OCI-LY7 (cell line): ENCODE results near the gene ULK4. TPM values are rescaled to one million over a fixed set of nuclear protein-coding genes. Genes with fewer than 3 reads are reported as not detected.

Source experiments
- BruUV-seq: library from RNA; stranded (reverse); fragments of 400-500 nt; replicated peaks from 2 replicates; lab custom pipeline; 2021; lab: Mats Ljungman, UMichigan
- CTCF ChIA-PET: fragments of 300-600 bp; sonication (Branson Sonifier 250); formaldehyde crosslinking; loops from one replicate; lab custom pipeline; 2022; ENCODE audit warnings: antibody characterized with exemption; ENCODE audit not compliant: unreplicated experiment; lab: Charles Lee
- POLR2A ChIA-PET: fragments of 300-600 bp; sonication (Branson Sonifier 250); formaldehyde crosslinking; loops from one replicate; lab custom pipeline; 2022; ENCODE audit warnings: antibody characterized with exemption; lab: Charles Lee
- DNase-seq: peaks from one replicate; pipeline ENCODE4 v3.0.0-alpha.2; 2015; ENCODE audit warnings: low spot score
- H2AFZ ChIP-seq: fragments of 200-600 bp; sonication (generic), shearing (Covaris generic); 2 replicates; pipeline ENCODE4 v1.6.1; 2014; ENCODE audit warnings: mild to moderate bottlenecking, antibody characterized with exemption, low read length, moderate library complexity
- H3K27ac ChIP-seq: fragments of 200-600 bp; sonication (generic); 2 replicates; pipeline ENCODE4 v1.5.1; 2014; ENCODE audit warnings: mixed run types, low read depth, mild to moderate bottlenecking, moderate library complexity, low read length, inconsistent platforms; ENCODE audit not compliant: poor library complexity, severe bottlenecking
- H3K36me3 ChIP-seq: fragments of 200-600 bp; sonication (generic); 2 replicates; pipeline ENCODE4 v1.6.1; 2014; ENCODE audit warnings: mild to moderate bottlenecking, antibody characterized with exemption, low read length, moderate library complexity, mixed read lengths; ENCODE audit not compliant: insufficient read depth
- H3K4me1 ChIP-seq: fragments of 200-600 bp; sonication (generic); 2 replicates; pipeline ENCODE4 v1.5.1; 2014; ENCODE audit warnings: mild to moderate bottlenecking, low read length; ENCODE audit not compliant: insufficient read depth, poor library complexity, severe bottlenecking
- H3K4me2 ChIP-seq: fragments of 200-600 bp; sonication (generic); 2 replicates; pipeline ENCODE4 v1.6.1; 2014; ENCODE audit warnings: mild to moderate bottlenecking, low read length
- H3K4me3 ChIP-seq: fragments of 200-600 bp; sonication (generic); 2 replicates; pipeline ENCODE4 v1.5.1; 2014; ENCODE audit warnings: mild to moderate bottlenecking, low read depth, low read length; ENCODE audit not compliant: poor library complexity, severe bottlenecking
- H3K79me2 ChIP-seq: fragments of 200-600 bp; sonication (generic); 2 replicates; pipeline ENCODE4 v1.6.1; 2016; ENCODE audit warnings: low read depth, mild to moderate bottlenecking, low read length, moderate library complexity, mixed read lengths; ENCODE audit not compliant: insufficient read depth
- H3K9me2 ChIP-seq: fragments of 200-600 bp; sonication (generic); 2 replicates; pipeline ENCODE4 v1.6.1; 2016; ENCODE audit warnings: mild to moderate bottlenecking, low read length, mixed read lengths; ENCODE audit not compliant: insufficient read depth
- H3K9me3 ChIP-seq: fragments of 200-600 bp; sonication (generic); 2 replicates; pipeline ENCODE4 v1.6.1; 2014; ENCODE audit warnings: mild to moderate bottlenecking, mixed run types, low read length, mixed read lengths
- H4K20me1 ChIP-seq: fragments of 200-600 bp; sonication (generic); 2 replicates; pipeline ENCODE4 v1.6.1; 2014; ENCODE audit warnings: mild to moderate bottlenecking, antibody characterized with exemption, low read length, moderate library complexity, mixed read lengths; ENCODE audit not compliant: insufficient read depth
- EZH2phosphoT487 ChIP-seq: fragments of 200-600 bp; sonication (generic); IDR thresholded peaks from 2 replicates; pipeline ENCODE4 v1.6.1; 2018; ENCODE audit warnings: low read depth, borderline replicate concordance, mild to moderate bottlenecking, mixed run types, antibody characterized with exemption, low read length, moderate library complexity, mixed read lengths
- intact Hi-C: fragments of 100-400 bp; cut with micrococcal nuclease; formaldehyde crosslinking; loops from one replicate; pipeline ENCODE4 v1.10.0; 2022; ENCODE audit not compliant: unreplicated experiment
- total RNA-seq, 2 experiments: library from RNA; depleted of rRNA in 1 of 2; stranded (reverse); fragments of >200 nt in 1 of 2; shearing (Covaris generic) in 1 of 2; gene quantifications; 2 replicates each; pipeline ENCODE4 v1.2.3, GENCODE V29; 2014 to 2022
- TF ChIP-seq, protein P1 (sequence below): fragments of 200-600 bp; sonication (generic); conservative IDR thresholded peaks from 2 replicates; pipeline ENCODE4 v1.5.1; 2014; ENCODE audit warnings: mild to moderate bottlenecking, antibody characterized with exemption, low read length, moderate library complexity, mixed read lengths

Gene ULK4
- total RNA-seq, 2 experiments from 2014 or later = 18.9 to 21.0 TPM

DNA sequence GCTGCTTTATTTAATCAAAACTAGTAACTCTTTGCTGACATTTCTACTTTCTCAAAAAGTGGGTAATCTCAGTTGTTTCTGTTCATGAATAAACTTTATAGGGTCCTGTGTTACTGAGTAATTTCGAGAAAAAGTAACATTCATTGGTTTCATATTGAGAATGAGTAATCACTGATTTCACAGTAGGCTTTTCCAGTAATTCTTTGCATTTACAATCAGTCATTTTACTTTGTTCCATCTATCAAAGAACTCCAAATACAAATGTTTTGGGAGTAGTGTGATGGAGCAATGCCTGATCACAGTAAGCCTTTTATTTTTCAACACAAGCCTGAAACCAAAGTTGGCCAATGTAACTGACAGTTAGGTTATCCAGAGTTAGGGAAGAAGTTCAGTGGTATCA lies 353.6 kb downstream of the ULK4 start:
- H3K9me3 ChIP-seq = no peaks in the 10 kb centered on the region
- H3K4me2 ChIP-seq = no peak overlapping the region
- no peak for DNase-seq
- H3K79me2 ChIP-seq = no peaks in the 10 kb centered on the region
- no peaks in the 10 kb centered on the region for H3K9me2 ChIP-seq
- BruUV-seq = no TSS peak
- no peak overlapping the region for H3K4me3 ChIP-seq
- CTCF ChIA-PET = no interaction called here
- no peaks in the 10 kb centered on the region for H3K4me1 ChIP-seq
- TF ChIP-seq, protein P1, sequence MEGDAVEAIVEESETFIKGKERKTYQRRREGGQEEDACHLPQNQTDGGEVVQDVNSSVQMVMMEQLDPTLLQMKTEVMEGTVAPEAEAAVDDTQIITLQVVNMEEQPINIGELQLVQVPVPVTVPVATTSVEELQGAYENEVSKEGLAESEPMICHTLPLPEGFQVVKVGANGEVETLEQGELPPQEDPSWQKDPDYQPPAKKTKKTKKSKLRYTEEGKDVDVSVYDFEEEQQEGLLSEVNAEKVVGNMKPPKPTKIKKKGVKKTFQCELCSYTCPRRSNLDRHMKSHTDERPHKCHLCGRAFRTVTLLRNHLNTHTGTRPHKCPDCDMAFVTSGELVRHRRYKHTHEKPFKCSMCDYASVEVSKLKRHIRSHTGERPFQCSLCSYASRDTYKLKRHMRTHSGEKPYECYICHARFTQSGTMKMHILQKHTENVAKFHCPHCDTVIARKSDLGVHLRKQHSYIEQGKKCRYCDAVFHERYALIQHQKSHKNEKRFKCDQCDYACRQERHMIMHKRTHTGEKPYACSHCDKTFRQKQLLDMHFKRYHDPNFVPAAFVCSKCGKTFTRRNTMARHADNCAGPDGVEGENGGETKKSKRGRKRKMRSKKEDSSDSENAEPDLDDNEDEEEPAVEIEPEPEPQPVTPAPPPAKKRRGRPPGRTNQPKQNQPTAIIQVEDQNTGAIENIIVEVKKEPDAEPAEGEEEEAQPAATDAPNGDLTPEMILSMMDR = no peak
- TF ChIP-seq EZH2phosphoT487 = no peak
- intact Hi-C loops = no loop called here
- POLR2A ChIA-PET = no interaction called here
- no peaks in the 10 kb centered on the region for H3K36me3 ChIP-seq
- H4K20me1 ChIP-seq = no peaks in the 10 kb centered on the region
- no peak overlapping the region for H2AFZ ChIP-seq
- no peak overlapping the region for H3K27ac ChIP-seq

DNA sequence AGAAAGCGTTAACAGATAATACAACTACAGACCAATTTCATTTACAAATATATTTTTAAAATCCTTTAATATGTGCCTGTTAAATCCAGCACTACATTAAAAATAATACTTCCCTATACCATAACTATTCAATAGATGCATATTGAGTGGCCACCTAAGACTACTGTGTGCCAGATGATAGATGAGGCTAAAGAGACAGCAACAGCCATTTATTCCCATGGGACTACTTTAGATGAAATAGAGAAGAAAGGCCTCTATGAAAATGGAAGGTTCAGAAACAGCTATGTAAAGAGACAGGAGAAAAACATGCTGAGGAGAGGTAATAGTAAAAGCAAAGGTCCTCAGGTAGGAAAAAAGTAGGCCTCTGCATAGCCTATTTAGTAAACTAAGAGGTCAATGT lies 358.1 kb downstream of the ULK4 start:
- Histone ChIP-seq H3K4me1 (no peaks in the 10 kb centered on the region), H3K4me3 (no peak overlapping the region), H3K9me2 (no peaks in the 10 kb centered on the region), H3K36me3 (no peaks in the 10 kb centered on the region), H3K4me2 (no peak overlapping the region), H2AFZ (no peak overlapping the region), H3K9me3 (no peaks in the 10 kb centered on the region), H3K79me2 (no peaks in the 10 kb centered on the region), H4K20me1 (no peaks in the 10 kb centered on the region), H3K27ac (no peak overlapping the region)
- BruUV-seq = no TSS peak
- ChIA-PET POLR2A (interaction anchor here (0.6 kb wide), 1 partner anchor 8 kb away, joined by 3 read pairs; no protein-coding TSS in a partner anchor), CTCF (no interaction called here)
- no peak for TF ChIP-seq EZH2phosphoT487
- TF ChIP-seq, protein P1 = no peak
- intact Hi-C loops = no loop called here
- no peak for DNase-seq

DNA sequence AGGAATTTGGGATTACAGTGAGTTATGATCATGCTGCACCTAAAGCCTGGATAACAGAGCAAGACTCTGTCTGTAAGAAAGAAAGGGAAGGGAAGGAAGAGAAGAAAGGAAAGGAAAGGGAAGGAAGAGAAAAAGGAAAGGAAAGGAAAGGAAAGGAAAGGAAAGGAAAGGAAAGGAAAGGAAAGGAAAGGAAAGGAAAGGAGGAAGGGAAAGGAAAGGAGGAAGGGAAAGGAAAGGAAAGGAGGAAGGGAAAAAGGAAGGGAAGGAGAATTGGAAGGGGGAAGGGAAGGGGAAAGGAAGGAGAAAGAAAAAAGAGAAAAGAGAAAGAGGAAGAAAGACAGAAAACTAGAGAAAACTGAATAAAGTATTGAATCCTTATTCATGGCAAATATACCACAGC lies 359.8 kb downstream of the ULK4 start:
- H3K4me1 ChIP-seq = no peaks in the 10 kb centered on the region
- H3K27ac ChIP-seq = no peak overlapping the region
- intact Hi-C loops = no loop called here
- H4K20me1 ChIP-seq = no peaks in the 10 kb centered on the region
- ChIA-PET POLR2A (interaction anchor here (1.5 kb wide), 1 partner anchor 15 kb away, joined by 3 read pairs; no protein-coding TSS in a partner anchor), CTCF (no interaction called here)
- H3K36me3 ChIP-seq = no peaks in the 10 kb centered on the region
- no peak for DNase-seq
- TF ChIP-seq, protein P1 = no peak
- no peak for TF ChIP-seq EZH2phosphoT487
- no peaks in the 10 kb centered on the region for H3K79me2 ChIP-seq
- H3K4me3 ChIP-seq = no peak overlapping the region
- no peaks in the 10 kb centered on the region for H3K9me3 ChIP-seq
- BruUV-seq = no TSS peak
- no peak overlapping the region for H2AFZ ChIP-seq
- H3K9me2 ChIP-seq = no peaks in the 10 kb centered on the region
- H3K4me2 ChIP-seq = no peak overlapping the region
